Measurements from ENCODE around the gene FAM111B. TPM values are rescaled to one million over a fixed set of nuclear protein-coding genes. Genes with fewer than 3 reads are reported as not detected.
"Not testable (repeated sequence)": the region's sequence is repeated elsewhere in the genome, so short reads cannot be mapped to it uniquely, and the experiment has no call there.

Gene FAM111B
- total and polyA plus RNA-seq, 2 of the 8 experiments (the other 6 are each of a cell fraction or from before 2014, with no cell fraction given), result 4.8 to 38.1 TPM

DNA sequence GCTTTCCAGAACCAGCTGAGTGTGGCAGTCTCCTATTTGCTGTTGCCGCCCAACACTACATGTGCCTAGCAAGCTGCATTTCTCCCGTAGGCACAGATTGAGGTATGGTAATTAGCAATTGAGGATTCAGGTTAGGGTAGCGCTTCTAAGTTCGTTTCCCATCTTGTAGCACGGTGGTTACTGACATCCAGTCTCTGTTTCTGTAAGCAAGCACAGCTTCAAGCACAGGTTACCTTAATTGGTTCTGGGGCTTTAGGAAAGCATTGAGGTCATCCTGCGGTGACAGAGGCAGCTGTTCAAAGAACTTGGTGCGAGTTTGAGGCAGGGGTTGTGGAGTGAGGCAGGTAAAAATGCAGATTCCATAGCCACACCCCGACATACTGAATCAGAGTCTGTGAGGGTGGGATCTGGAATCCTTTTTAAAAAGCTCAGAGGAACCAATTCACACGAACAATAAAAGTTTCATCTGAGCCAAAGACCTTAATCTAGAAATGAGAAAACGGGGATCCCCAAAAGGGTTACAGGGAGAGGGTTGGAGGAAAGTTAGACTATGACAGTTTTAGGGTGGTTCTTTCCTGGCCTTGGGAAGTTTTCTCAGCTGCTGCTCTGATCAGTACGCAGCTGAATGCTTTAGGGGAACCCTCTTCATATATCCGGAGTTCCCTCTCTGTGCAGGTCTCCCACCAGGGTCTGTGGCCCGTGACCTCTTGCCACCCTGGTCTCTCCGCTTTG lies 42.9 kb upstream of the FAM111B start:
- POLR2A ChIA-PET (ENCODE audit: partially characterized antibody); H2BK20ac ChIP-seq (ENCODE audit: low read length); H3K9ac ChIP-seq (replicated peaks in 1 of 4; ENCODE audit: extremely low read depth in 1 of 4, low read depth in 3 of 4, low read length in 3 of 4); H3K9me3 ChIP-seq (ENCODE audit: insufficient read depth in 2 of 2, low read depth in 1 of 2, low read length in 1 of 2); H3K56ac ChIP-seq (replicated peaks; ENCODE audit: insufficient read length, low read depth, low read length); H3K4ac ChIP-seq (replicated peaks; ENCODE audit: insufficient read length, low read depth, low read length); H3K23me2 ChIP-seq (ENCODE audit: low read depth, low read length); H4K8ac ChIP-seq (ENCODE audit: extremely low read depth, insufficient read depth, low read length); H3K36me3 ChIP-seq (ENCODE audit: control insufficient read depth in 2 of 4, insufficient read depth in 4 of 4, low read length in 3 of 4); H3K4me3 ChIP-seq (ENCODE audit: extremely low read depth in 1 of 4, insufficient read depth in 2 of 4, low read depth in 3 of 4, low read length in 4 of 4); H3K18ac ChIP-seq (ENCODE audit: extremely low read depth, low read length); H2AK5ac ChIP-seq (ENCODE audit: low read depth, low read length); H2AFZ ChIP-seq (ENCODE audit: low read length); H2BK12ac ChIP-seq (ENCODE audit: low read depth, low read length); H3K79me1 ChIP-seq (ENCODE audit: low read depth, low read length); H3K79me2 ChIP-seq (ENCODE audit: control insufficient read depth in 1 of 2, insufficient read depth in 2 of 2, low read length in 2 of 2); H4K20me1 ChIP-seq (replicated peaks in 1 of 2; ENCODE audit: control insufficient read depth in 1 of 2, insufficient read depth in 2 of 2, low read length in 2 of 2); H2BK5ac ChIP-seq (ENCODE audit: low read depth, low read length); H3K4me1 ChIP-seq (replicated peaks in 1 of 4; ENCODE audit: control insufficient read depth in 3 of 4, insufficient read depth in 4 of 4, low read length in 3 of 4); H3K23ac ChIP-seq (ENCODE audit: insufficient read length); H3K4me2 ChIP-seq (ENCODE audit: insufficient read depth in 1 of 2, low read depth in 2 of 2, low read length in 2 of 2); H3K27me3 ChIP-seq (replicated peaks in 1 of 4; ENCODE audit: control insufficient read depth in 3 of 4, extremely low read depth in 1 of 4, insufficient read depth in 3 of 4, low read length in 3 of 4); H2BK15ac ChIP-seq (ENCODE audit: low read length); H2BK120ac ChIP-seq (replicated peaks; ENCODE audit: low read depth, low read length); H3K14ac ChIP-seq (ENCODE audit: insufficient read length); DNase-seq (ENCODE audit: low read depth in 1 of 2, low spot score in 2 of 2); H4K5ac ChIP-seq (ENCODE audit: insufficient read length, low read depth, low read length); H4K91ac ChIP-seq (replicated peaks; ENCODE audit: insufficient read length, low read length); H3K27ac ChIP-seq (ENCODE audit: low read depth, low read length): not testable (repeated sequence)
- CTCF ChIA-PET (ENCODE audit: partially characterized antibody), result interaction anchor here (1.1 to 3.5 kb wide), 5 partner anchors 11 to 163 kb away, joined by 3 to 17 read pairs (median 3); no protein-coding TSS in a partner anchor
- 92% methylated on average over 14 of the region's 14 CpGs; no CpG with 5 or more reads in 1 of the 2 experiments for WGBS, 2 experiments (ENCODE audit: extremely low coverage in 1 of 2, insufficient coverage in 1 of 2, insufficient read length in 1 of 2, insufficient replicate concordance in 2 of 2, low coverage in 1 of 2, low lambda C conversion rate in 2 of 2, missing lambda C conversion rate in 1 of 2)
- peak; percentile 75 for FAIRE-seq
